Bronchial epithelial cell (primary cell): Measurements from ENCODE around the gene PRSS8. TPM values are rescaled to one million over a fixed set of nuclear protein-coding genes. Genes with fewer than 3 reads are reported as not detected.
A peak's percentile ranks its signal among the peaks of the same experiment; 100 is the strongest.
"Not testable (repeated sequence)": the region's sequence is repeated elsewhere in the genome, so short reads cannot be mapped to it uniquely, and the experiment has no call there.

Experiments used
- DNase-seq: peaks from one replicate; pipeline ENCODE4 v3.0.0-alpha.2; 2010; ENCODE audit warnings: low read depth
- FAIRE-seq: peaks from 2 replicates; lab custom pipeline; 2011; peaks lifted over from hg19 to GRCh38; lab: Jason Lieb, UNC
- H3K27me3 ChIP-seq: 2 replicates; pipeline ENCODE4 v1.5.1; 2011; ENCODE audit warnings: low read length; ENCODE audit not compliant: control insufficient read depth, insufficient read depth
- H3K36me3 ChIP-seq: 2 replicates; pipeline ENCODE4 v1.5.1; 2011; ENCODE audit warnings: low read length; ENCODE audit not compliant: control insufficient read depth, insufficient read depth
- H3K4me3 ChIP-seq: 2 replicates; pipeline ENCODE4 v1.5.1; 2011; ENCODE audit warnings: mild to moderate bottlenecking, low read depth, low read length, control low read depth
- total RNA-seq: library from RNA; depleted of rRNA; stranded (reverse); fragments of >200 nt; gene quantifications from 2 replicates; pipeline ENCODE4 v1.2.1, GENCODE V29; 2014
- TF ChIP-seq, protein P1 (sequence below): IDR thresholded peaks from 2 replicates; pipeline ENCODE4 v1.5.1; 2011; ENCODE audit warnings: mild to moderate bottlenecking, moderate library complexity, low read length, control low read depth, inconsistent platforms; ENCODE audit not compliant: insufficient read depth, severe bottlenecking

PRSS8 gene
- total RNA-seq, 1 donor from 2014 or later, result 15.0 TPM

GRCh38 chr16:31142109-31143010 is 6.8 kb upstream of the PRSS8 start:
- DNase-seq (peak; percentile 91), FAIRE-seq (no peak)
- H3K27me3 ChIP-seq, result no peaks in the 10 kb centered on the region
- peak overlapping the region; percentile 32 for H3K4me3 ChIP-seq
- H3K36me3 ChIP-seq, result no peaks in the 10 kb centered on the region
- TF ChIP-seq, protein P1, sequence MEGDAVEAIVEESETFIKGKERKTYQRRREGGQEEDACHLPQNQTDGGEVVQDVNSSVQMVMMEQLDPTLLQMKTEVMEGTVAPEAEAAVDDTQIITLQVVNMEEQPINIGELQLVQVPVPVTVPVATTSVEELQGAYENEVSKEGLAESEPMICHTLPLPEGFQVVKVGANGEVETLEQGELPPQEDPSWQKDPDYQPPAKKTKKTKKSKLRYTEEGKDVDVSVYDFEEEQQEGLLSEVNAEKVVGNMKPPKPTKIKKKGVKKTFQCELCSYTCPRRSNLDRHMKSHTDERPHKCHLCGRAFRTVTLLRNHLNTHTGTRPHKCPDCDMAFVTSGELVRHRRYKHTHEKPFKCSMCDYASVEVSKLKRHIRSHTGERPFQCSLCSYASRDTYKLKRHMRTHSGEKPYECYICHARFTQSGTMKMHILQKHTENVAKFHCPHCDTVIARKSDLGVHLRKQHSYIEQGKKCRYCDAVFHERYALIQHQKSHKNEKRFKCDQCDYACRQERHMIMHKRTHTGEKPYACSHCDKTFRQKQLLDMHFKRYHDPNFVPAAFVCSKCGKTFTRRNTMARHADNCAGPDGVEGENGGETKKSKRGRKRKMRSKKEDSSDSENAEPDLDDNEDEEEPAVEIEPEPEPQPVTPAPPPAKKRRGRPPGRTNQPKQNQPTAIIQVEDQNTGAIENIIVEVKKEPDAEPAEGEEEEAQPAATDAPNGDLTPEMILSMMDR, result peak; percentile 96

DNA sequence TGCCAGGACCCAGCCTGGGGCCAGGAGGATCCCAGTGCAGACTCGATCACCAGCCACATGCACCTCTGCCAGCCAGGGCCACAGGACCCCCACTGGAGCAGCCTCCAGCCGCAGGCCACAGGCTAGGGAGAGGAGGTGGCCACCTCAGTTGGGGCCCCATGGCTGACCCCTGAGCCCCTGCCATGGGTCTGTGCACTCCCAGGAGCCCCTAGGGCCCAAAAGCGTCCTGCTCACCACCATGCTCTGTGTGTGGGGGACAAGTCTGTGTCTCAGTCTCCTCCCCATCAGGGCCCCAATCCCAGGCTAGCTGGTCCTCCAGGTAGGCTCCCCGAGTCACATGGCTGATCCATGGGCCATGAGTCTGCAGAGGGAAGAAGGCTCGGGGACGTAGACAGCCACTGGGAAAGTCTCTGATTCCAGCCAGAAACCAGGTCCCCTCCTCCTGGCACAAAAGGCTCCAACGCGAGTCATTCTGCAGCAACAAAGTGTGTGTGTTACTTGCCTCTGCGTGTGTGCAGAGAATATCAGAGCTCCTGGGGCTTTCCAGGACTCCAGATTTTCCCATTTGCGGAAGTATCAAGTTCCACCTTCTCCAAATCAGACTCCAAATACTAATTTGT is 6.1 kb upstream of the PRSS8 start:
- DNase-seq, result peak; percentile 71
- TF ChIP-seq, protein P1, result no peak
- peak overlapping the region; percentile 32 for H3K4me3 ChIP-seq
- H3K36me3 ChIP-seq, result no peaks in the 10 kb centered on the region
- no peak for FAIRE-seq
- no peaks in the 10 kb centered on the region for H3K27me3 ChIP-seq

GRCh38 chr16:31141071-31141469 is 5.5 kb upstream of the PRSS8 start:
- not testable (repeated sequence) for H3K36me3 ChIP-seq, H3K4me3 ChIP-seq, DNase-seq, FAIRE-seq, H3K27me3 ChIP-seq

DNA sequence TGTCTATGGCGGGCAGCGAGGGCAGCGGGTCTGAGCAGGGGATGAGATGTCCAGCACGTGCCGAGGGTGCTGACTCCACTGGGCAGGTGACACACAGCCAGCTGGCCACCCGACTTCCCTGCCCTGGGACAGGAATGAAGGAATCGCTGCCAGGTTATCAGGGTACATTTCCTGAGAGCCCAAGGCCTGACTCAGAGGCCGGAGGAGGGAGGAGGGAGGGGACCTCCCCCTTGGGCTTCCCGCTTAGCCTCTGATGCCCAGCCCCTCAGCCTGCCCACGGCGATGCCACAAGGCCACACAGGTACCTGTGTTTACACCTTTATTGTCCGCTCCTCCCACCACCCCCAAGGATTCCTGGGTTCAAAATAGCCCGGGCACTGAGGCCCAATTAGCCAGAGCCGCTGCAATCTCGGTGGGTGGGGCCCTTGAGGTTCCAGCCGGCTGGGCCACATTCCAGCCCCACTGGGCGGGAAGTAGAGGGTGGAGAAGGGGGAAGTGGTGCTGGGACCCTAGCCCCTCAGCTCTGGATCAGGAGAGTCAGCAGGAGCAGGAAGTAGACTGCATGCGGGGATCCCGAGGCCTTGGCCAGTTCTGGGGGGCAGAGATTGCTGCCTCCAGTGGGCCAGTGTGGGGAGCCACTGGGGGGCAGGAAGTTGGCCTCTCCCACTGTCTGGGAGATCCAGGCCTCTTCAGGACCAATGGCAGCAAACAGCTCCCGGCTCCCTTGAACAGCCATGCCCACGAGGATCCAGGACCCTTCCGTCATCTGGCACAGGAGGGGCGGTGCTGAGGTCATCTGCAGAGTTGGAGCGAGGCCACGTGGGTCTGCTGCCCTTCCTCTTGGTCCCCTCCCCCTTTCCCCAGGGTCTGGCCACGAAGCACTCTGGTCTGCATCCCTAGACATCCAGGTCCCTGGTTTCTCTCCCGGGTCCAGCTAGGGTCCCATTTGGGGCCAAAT is 3.4 kb upstream of the PRSS8 start:
- TF ChIP-seq, protein P1, result no peak
- FAIRE-seq, result no peak
- no peaks in the 10 kb centered on the region for H3K27me3 ChIP-seq
- no peak overlapping the region for H3K4me3 ChIP-seq
- DNase-seq, result peak; percentile 86
- no peaks in the 10 kb centered on the region for H3K36me3 ChIP-seq

DNA sequence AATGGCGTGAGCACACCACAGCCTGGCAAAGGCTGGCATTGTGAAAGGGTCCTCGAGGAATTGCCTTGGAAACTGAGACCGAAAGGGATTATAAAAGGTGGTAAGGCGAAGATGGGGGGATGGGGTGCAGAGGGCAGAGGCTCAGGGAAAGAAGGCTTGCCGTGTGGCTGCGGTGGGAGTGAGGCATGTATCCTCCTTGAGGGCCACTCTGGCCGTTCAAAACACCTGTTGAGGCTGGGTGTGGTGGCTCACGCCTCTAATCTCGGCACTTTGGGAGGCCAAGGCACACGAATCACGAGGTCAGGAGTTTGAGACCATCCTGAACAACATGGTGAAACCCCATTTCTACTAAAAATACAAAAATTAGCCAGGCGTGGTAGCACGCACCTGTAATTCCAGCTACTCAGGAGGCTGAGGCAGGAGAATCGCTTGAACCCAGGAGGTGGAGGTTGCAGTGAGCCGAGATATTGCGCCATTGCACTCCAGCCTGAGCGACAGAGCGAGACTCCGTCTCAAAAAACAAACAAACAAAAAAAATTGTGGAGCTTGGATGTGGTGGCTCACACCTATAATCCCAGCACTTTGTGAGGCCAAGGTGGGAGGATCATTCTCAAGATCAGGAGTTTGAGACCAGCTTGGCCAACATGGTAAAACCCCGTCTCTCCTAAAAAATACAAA is 1.4 kb upstream of the PRSS8 start:
- DNase-seq, H3K27me3 ChIP-seq, FAIRE-seq, H3K4me3 ChIP-seq: not testable (repeated sequence)
- H3K36me3 ChIP-seq, result peaks cover 13% of the 10 kb centered on the region

DNA sequence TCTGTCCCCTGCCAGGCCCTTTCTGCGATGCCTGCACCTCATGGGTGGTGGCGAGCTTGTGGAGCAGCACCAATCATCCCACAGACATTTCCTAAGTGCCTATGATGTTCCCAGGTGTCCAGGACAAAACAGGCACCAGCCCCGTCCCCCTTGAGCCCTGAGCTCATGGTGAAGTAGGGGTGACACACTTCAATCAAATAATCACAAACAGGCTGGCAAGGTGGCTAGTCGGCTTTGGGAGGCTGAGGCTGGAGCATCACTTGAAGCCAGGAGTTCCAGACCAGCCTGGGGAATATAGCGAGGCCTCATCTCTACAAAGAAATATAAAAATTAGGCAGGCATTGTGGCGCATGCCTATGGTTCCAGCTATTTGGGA is 748 bp upstream of the PRSS8 start:
- no peak overlapping the region for H3K4me3 ChIP-seq
- no peak for DNase-seq
- H3K27me3 ChIP-seq, result no peaks in the 10 kb centered on the region
- FAIRE-seq, result no peak
- H3K36me3 ChIP-seq, result peaks cover 18% of the 10 kb centered on the region
- TF ChIP-seq, protein P1, result no peak
